Measurements from ENCODE around the gene TYK2.
"Not testable (repeated sequence)": the region's sequence is repeated elsewhere in the genome, so short reads cannot be mapped to it uniquely, and the experiment has no call there.

TYK2 gene

GRCh38 chr19:10407096-10407495 is 26.7 kb upstream of the TYK2 start:
- no peak for DNase-seq

- no peak for DNase-seq
Observed at GRCh38 chr19:10406191-10406590, 25.8 kb upstream of the TYK2 start.

GRCh38 chr19:10404888-10405820 is 24.8 kb upstream of the TYK2 start:
- peak; percentile 28 for DNase-seq

GRCh38 chr19:10403137-10404021 is 23.0 kb upstream of the TYK2 start, which contains the start of gene CDC37:
TSS of gene CDC37 (minus strand) at chr19:10403542. CDS start at chr19:10403479, 63 bp downstream.
- peak; percentile 97 for DNase-seq

GRCh38 chr19:10402441-10403038 is 22.2 kb upstream of the TYK2 start:
- no peak for DNase-seq

GRCh38 chr19:10399878-10400277 is 19.5 kb upstream of the TYK2 start:
- no peak for DNase-seq

- DNase-seq, result not testable (repeated sequence)
Observed at GRCh38 chr19:10399340-10399739, 19.0 kb upstream of the TYK2 start.

GRCh38 chr19:10398819-10399218 is 18.4 kb upstream of the TYK2 start:
- DNase-seq, result no peak

GRCh38 chr19:10395917-10396316 is 15.5 kb upstream of the TYK2 start:
- DNase-seq, result no peak

GRCh38 chr19:10395436-10395835 is 15.1 kb upstream of the TYK2 start:
- DNase-seq, result no peak

GRCh38 chr19:10395003-10395402 is 14.6 kb upstream of the TYK2 start:
- DNase-seq, result no peak

GRCh38 chr19:10393137-10393536 is 12.8 kb upstream of the TYK2 start:
- no peak for DNase-seq

- DNase-seq, result no peak
Observed at GRCh38 chr19:10392120-10392519, 11.7 kb upstream of the TYK2 start.

GRCh38 chr19:10390652-10391286 is 10.4 kb upstream of the TYK2 start:
- DNase-seq, result peak; percentile 68

- DNase-seq, result no peak
Observed at GRCh38 chr19:10389863-10390262, 9.5 kb upstream of the TYK2 start.

- DNase-seq, result peak; percentile 82
Observed at GRCh38 chr19:10388957-10389356, 8.6 kb upstream of the TYK2 start.

- no peak for DNase-seq
Observed at GRCh38 chr19:10384580-10384979, 4.2 kb upstream of the TYK2 start.

GRCh38 chr19:10383223-10383499 is 2.8 kb upstream of the TYK2 start:
- not testable (repeated sequence) for DNase-seq

- DNase-seq, result no peak
Observed at GRCh38 chr19:10379880-10380312, 476 bp downstream of the TYK2 start.

- no peak for DNase-seq
Observed at GRCh38 chr19:10378124-10378523, 2.2 kb downstream of the TYK2 start.

- not testable (repeated sequence) for DNase-seq
Observed at GRCh38 chr19:10377140-10377640, 3.2 kb downstream of the TYK2 start.

GRCh38 chr19:10374931-10375330 is 5.4 kb downstream of the TYK2 start:
- no peak for DNase-seq

GRCh38 chr19:10372690-10373089 is 7.7 kb downstream of the TYK2 start:
- no peak for DNase-seq
